DMS79 treated with DMSO at 0.1 percent for 48 hours (cell line): ENCODE results near the gene LSR.
"Not testable (repeated sequence)": the region's sequence is repeated elsewhere in the genome, so short reads cannot be mapped to it uniquely, and the experiment has no call there.

Experiments used
- DNase-seq: peaks from one replicate; lab custom pipeline; 2025; lab: John Stamatoyannopoulos, UW

Gene LSR

GRCh38 chr19:35219008-35219407, 29.8 kb upstream of the LSR start:
- no peak for DNase-seq

DNA sequence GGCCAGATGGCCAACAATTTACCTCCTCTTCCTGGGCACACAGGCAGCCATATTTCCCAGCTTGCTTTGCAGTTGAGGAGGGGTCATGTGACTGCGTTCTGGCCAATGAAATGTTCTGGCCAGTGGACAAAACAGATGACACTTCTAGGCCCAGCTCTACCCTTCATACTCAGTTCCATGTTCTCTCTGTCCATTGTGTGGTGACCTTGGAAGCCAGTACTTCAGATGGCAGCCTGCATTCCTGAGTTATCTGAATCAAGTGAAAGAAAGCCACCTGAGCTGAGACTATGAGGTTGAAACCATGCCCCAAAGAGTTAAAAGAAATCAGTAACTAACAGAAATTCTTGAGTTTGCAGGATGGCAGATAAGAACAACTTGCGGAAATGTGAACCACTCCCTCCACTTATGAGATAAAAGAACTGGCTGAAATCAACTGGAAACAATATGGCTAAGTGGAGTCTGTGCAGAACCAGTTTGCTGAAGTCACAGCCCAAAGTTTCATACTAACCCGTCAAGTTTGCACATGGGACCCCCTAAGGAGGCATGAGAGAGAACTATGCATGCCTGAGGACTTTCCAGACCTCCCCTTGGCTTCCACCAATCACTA, 28.4 kb upstream of the LSR start:
- DNase-seq: no peak

GRCh38 chr19:35220973-35221590, 27.7 kb upstream of the LSR start:
- not testable (repeated sequence) for DNase-seq

GRCh38 chr19:35222373-35223015, 26.3 kb upstream of the LSR start:
- DNase-seq: no peak

DNA sequence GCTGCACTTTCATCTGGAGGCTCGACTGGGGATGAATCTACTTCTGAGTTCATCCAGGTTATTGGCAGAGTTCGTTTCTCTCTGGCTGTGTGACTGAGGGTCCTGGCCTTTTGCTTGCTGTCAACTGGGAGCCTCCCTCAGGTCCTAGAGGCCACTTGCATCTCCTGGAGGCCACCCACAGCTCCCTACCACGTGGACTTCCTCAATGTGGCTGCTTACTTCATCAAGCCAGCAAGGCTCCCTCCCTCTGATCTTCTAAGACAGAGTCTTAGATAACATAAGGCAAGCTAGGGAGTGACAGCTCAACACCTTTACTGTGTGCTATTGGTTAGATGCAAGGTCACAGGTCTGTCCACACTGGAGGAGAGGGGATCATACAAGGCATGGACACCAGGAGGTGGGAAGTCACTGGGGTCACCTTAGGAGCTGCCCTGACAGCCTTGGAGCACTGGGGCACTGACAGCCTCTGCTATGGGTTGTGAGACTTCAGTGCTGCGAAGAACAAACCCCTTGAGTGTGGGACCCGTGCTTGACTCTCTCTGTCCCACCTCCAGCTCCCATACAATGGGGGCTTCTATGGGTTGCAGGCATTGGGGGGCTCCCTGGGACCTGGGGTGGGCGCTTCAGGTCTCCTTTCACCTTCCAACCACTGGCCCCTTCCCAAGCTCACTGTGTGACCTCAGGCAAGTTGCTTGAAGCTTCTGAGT, 25.6 kb upstream of the LSR start:
- DNase-seq: no peak

- no peak for DNase-seq
Measured at GRCh38 chr19:35223862-35224505, 24.8 kb upstream of the LSR start.

DNA sequence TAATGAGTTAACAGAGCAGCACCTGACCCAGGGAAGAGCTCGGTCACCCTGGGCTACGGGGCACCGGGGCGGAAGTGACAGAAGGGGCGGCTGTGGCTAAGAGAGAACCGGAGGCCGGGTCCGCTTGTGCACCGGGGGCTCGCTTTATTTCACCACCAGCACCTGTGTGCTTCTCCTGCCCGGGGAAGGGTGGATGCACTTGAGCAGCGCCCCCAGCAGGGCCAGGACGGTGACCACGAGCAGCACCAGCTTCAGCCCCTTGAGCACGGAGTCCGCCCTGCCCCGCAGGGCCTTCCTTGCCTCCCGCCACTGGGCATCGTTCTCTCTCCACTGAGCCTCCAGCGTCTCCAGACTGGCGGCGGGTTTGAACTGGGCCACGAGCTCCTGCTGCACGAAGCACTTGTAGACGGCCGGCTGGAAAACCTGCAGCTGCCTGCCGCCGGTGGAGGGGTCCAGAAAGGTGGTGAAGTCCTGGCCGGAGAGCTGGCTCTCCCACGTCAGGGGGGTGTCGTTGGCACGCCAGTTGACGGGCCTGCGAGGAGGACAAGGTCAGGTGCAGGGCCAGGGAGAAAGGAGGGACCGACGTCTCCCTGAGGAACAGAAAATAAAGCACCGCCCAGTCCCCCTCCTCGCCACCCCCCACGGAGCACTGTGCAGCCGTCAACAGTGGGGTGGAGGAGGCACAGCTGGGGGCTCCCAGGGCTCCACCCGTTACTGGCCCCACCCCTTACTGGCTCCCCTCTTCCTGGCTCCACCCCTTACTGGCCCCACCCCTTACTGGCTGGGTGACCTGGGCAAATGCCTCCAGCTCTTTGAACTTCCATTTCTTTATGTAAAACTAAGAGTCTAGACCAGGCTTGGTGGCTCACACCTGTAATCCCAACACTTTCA, 23.9 kb upstream of the LSR start:
- no peak for DNase-seq

GRCh38 chr19:35225951-35226350, 22.9 kb upstream of the LSR start:
- DNase-seq: no peak

GRCh38 chr19:35226748-35227147, 22.1 kb upstream of the LSR start:
- DNase-seq: no peak

GRCh38 chr19:35228177-35228930, 20.4 kb upstream of the LSR start, which contains the start of gene FAM187B:
FAM187B (minus strand) TSS chr19:35228739; CDS start chr19:35228680, 59 bp downstream.
- no peak for DNase-seq

DNA sequence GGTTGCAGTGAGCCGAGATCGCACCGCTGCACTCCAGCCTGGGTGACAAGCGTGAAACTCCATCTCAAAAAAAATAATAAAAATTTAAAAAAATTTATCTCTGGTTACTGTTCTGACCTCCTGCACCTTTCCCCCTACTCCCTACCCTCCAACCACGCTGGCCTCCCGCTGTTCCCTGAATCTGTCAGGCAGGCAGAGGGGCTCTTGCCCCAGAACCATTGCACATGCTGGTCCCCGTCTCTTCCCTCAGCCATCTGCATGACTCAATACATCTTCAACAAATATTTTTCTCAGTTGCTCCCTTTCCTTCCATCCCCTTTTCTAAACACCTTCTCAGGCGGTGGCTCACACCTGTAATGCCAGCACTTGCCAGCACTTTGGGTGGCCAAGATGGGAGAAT, 19.2 kb upstream of the LSR start:
- no peak for DNase-seq

DNA sequence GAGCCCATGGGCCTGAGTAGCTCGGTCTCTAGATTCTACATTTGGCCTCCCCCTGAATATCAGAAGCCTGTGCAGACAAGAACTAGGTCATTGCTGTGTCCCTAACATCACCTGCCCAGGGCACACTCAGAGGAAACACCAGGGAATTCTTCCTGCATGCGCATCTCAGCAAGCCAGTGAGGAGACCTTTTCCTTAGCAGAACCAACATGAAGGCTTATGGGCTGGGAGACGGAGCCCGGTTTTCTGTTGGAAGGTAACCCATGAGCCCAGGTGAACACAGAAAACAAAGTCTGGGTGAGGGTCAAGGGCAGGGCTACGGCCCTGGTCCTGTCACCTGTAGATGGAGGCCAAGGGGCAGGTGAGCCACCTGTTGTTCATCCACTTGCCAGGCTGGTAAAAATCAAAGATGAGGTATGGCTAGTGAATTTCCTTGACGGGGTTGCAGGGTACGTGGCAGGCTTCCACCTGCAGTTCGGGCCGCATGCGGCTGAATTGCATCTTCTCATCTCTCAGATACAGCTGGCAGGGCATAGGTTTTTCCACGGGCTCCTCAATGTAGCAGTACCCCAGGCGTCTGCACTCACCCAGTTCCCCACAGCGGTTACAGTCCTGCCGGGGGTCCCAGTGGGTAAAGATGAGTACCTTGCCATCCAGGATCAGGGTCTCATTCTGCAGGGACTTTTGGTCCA, 16.7 kb upstream of the LSR start:
- DNase-seq: no peak

- DNase-seq: no peak
Measured at GRCh38 chr19:35232912-35233311, 15.9 kb upstream of the LSR start.

DNA sequence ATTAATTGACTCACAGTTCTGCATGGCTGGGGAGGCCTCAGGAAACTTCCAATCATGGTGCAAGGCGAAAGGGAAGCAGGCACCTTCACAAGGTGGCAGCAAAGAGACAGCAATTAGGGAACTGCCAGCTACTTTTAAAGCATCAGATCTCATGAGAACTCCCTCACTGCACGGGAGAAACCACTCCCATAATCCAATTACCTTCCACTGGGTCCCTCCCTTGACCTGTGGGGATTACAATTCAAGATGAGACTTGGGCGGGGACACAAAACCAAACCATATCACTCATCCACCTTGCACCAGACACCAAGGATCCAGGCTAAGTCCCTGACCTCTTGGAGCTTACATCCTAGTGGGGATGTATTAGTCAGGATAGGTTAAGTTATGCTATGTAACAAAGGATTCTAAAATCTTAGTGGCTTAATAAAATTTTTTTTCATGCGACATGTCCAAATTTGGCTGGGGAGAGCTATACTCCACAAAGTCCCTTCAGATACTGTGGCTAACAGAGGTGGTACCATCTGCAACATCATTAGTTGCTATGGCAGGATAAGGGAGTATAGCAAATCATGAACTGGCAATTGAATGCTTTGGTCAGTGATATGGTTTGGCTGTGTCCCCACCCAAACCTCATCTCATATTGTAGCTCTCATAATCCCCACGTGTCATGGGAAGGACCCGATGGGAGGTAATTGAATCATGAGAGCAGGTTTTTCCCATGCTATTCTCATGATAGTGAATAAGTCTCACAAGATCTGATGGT, 12.0 kb upstream of the LSR start:
- no peak for DNase-seq

DNA sequence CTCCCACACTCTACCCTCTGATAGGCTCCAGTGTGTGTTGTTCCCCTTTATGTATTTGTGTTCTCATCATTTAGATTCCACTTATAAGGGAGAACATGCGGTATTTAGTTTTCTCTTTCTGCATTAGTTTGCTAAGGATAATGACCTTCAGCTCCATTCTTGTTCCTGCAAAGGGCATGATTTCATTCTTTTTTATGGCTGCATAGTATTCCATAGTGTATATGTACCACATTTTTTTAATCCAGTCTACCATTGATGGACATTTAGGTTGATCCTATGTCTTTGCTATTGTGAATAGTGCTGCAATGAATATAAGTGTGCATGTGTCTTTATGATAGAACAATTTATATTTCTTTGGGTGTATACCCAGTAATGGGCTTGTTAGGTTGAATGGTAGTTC, 9.2 kb upstream of the LSR start:
- DNase-seq: not testable (repeated sequence)

- DNase-seq: no peak
Measured at GRCh38 chr19:35240327-35240726, 8.5 kb upstream of the LSR start.

- no peak for DNase-seq
Measured at GRCh38 chr19:35241417-35241816, 7.4 kb upstream of the LSR start.

- no peak for DNase-seq
Measured at GRCh38 chr19:35246466-35247092, 2.2 kb upstream of the LSR start.
